Aorta (tissue), 5 donors: ENCODE measurements around the gene WNT3A. TPM values are rescaled to one million over a fixed set of nuclear protein-coding genes. Genes with fewer than 3 reads are reported as not detected.

ENCODE experiments used
- ATAC-seq: fragments of 200-7000 bp; cut with Tn5 transposase; one replicate; pipeline ENCODE4 v1.9.1; 2022; ENCODE audit warnings: moderate library complexity; ENCODE audit not compliant: low FRiP score
- DNase-seq, 2 donors: peaks; one replicate each; pipeline ENCODE4 v3.0.0-alpha.2; 2020
- H3K27ac ChIP-seq, 2 donors: one replicate each; pipeline ENCODE4 v1.5.1; 2013; ENCODE audit warnings: low read length in 2 of 2, mild to moderate bottlenecking in 2 of 2, moderate library complexity in 2 of 2, control low read depth in 1 of 2, inconsistent platforms in 1 of 2, low read depth in 1 of 2
- H3K27me3 ChIP-seq, 2 donors: one replicate each; pipeline ENCODE4 v1.6.1; 2013; ENCODE audit warnings: control low read depth in 1 of 2, low read length in 1 of 2, mild to moderate bottlenecking in 1 of 2, moderate library complexity in 1 of 2; ENCODE audit not compliant: insufficient read depth in 2 of 2, control insufficient read depth in 1 of 2
- H3K36me3 ChIP-seq, 2 donors: one replicate each; pipeline ENCODE4 v1.6.1; 2013; ENCODE audit warnings: control low read depth in 1 of 2, low read length in 1 of 2, mild to moderate bottlenecking in 1 of 2; ENCODE audit not compliant: insufficient read depth in 2 of 2, control insufficient read depth in 1 of 2
- H3K4me1 ChIP-seq, 2 donors: one replicate each; pipeline ENCODE4 v1.6.1; 2013; ENCODE audit warnings: low read length in 2 of 2, control low read depth in 1 of 2, mild to moderate bottlenecking in 1 of 2, moderate library complexity in 1 of 2; ENCODE audit not compliant: insufficient read depth in 2 of 2, control insufficient read depth in 1 of 2
- H3K4me3 ChIP-seq, 2 donors: one replicate each; pipeline ENCODE4 v1.5.1; 2013; ENCODE audit warnings: low read length in 2 of 2, control low read depth in 1 of 2, mild to moderate bottlenecking in 1 of 2
- H3K9me3 ChIP-seq: one replicate; pipeline ENCODE4 v1.6.1; 2013; ENCODE audit warnings: mild to moderate bottlenecking, low read length; ENCODE audit not compliant: control insufficient read depth
- whole genome bisulfite sequencing, 2 donors: extraction: QIAGEN DNeasy Blood & Tissue Kit; methylation state at CpG; one replicate each; pipeline ENCODE4 v1.1.7; 2013; 5-methylcytosine and 5-hydroxymethylcytosine counted together
- intact Hi-C, 2 donors: fragments of 100-400 bp; cut with DNase I; formaldehyde crosslinking; loops; one replicate each; pipeline versions ENCODE4 v1.14.2 to v1.15.0; 2022
- polyA plus RNA-seq, 2 donors: library from polyadenylated mRNA; stranded (reverse); fragments of 200-250 nt; gene quantifications; one replicate each; pipeline ENCODE4 v1.2.3, GENCODE V29; 2013
- total RNA-seq, 2 donors: library from RNA; stranded (reverse); fragmentation: NEBNext Ultra II Directional; extraction: Animal tissue kit (Norgen Biotek cat#: 25700); gene quantifications; one replicate each; pipeline ENCODE4 v1.2.1, GENCODE V29; 2021
- donor health status: healthy with polysubstance abuse.
- donor health status: Bipolar disorder and iron deficiency.
- donor health status: DM: no; HTN: no; CAD: no.
- donor health status: DM: no; HTN: no; CAD: no.
- donor health status: DM: yes; HTN: yes; CAD: no.

The WNT3A gene
- total and polyA plus RNA-seq, 4 donors: not detected

DNA sequence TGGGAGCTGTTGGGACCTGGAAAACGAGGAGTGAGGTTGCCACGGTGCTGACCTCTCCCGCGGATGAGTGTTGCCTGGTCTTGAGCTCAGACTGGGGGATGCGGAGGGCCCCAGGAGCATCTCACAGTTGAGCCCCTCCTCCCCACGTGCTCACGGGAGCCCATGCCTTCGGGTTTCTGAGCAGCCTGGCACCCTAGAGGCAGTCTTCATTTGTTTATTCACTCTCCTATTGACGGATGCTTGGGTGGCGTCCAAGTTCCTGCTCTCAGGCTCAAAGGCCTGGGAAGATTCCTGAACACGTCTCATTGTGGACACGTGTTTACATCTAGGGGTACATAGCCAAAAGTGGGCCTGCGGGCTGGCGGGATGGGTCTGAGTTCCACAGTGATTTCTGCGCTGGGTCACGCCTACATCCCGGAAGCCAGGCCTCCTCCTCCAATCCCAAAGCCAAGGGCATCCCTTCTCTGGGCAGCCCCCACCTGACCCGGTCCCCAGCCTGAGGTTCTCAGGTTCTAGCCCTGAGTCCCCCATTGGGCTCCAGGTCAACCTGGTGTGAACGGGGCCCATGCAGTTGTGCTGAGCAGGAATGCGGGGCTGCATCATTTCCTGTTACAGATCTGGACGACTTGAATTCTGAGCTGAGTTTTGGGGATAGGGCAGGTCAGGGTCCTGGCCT is 14.7 kb downstream of the WNT3A start:
- Histone ChIP-seq H3K36me3 (no peaks in the 10 kb centered on the region), H3K9me3 (peaks cover 1% of the 10 kb centered on the region), H3K4me3 (no peak overlapping the region), H3K4me1 (no peaks in the 10 kb centered on the region), H3K27ac (no peak overlapping the region), H3K27me3 (no peaks in the 10 kb centered on the region)
- 52 to 56% methylated on average over 20 to 21 of the region's 21 CpGs for WGBS, 2 donors
- peak; percentile 36 to 54 for DNase-seq
- intact Hi-C loops: no loop called here
- ATAC-seq: no peak

DNA sequence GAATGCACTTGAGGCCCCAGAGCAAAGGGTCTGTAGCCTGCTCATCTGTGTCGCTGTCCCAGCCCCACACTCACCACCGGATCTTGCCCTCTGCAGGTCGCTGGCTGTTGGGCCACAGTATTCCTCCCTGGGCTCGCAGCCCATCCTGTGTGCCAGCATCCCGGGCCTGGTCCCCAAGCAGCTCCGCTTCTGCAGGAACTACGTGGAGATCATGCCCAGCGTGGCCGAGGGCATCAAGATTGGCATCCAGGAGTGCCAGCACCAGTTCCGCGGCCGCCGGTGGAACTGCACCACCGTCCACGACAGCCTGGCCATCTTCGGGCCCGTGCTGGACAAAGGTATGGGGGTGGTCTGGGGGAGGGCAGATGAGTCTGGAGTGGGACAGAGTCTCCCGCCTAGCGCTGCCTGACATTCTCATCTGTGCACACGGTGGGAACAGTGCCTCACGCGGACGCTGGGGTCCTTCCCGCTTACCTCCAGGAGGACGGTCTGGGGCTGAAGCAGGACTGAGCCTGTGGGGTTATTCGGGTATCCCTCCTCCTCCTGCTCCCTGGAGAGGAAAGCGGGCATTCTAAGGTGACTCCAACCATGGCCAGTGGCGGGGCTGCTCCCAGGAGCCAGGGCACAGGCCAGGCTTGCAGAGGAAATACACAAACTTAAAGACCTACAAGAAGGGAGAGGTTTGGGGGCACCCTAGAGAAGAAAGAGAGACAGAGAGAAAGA is 15.9 kb downstream of the WNT3A start:
- Histone ChIP-seq H3K4me1 (no peaks in the 10 kb centered on the region), H3K4me3 (no peak overlapping the region), H3K27ac (no peak overlapping the region), H3K27me3 (no peaks in the 10 kb centered on the region), H3K36me3 (no peaks in the 10 kb centered on the region), H3K9me3 (peaks cover 1% of the 10 kb centered on the region)
- ATAC-seq (no peak), DNase-seq (peak; percentile 26 to 67)
- intact Hi-C loops: no loop called here
- WGBS, 2 donors: 90% methylated on average over 28 of the region's 28 CpGs

GRCh38 chr1:228023294-228023639 is 16.5 kb downstream of the WNT3A start:
- Histone ChIP-seq H3K27ac (no peak overlapping the region), H3K4me3 (no peak overlapping the region), H3K9me3 (peaks cover 1% of the 10 kb centered on the region), H3K27me3 (no peaks in the 10 kb centered on the region), H3K36me3 (no peaks in the 10 kb centered on the region), H3K4me1 (no peaks in the 10 kb centered on the region)
- intact Hi-C loops: no loop called here
- ATAC-seq (no peak), DNase-seq (no peak)
- WGBS, 2 donors: 82 to 87% methylated on average over 3 of the region's 3 CpGs

GRCh38 chr1:228029281-228029680 is 22.5 kb downstream of the WNT3A start:
- Histone ChIP-seq H3K27ac (no peak overlapping the region), H3K9me3 (peaks cover 6% of the 10 kb centered on the region), H3K36me3 (no peaks in the 10 kb centered on the region), H3K4me1 (no peaks in the 10 kb centered on the region), H3K4me3 (no peak overlapping the region), H3K27me3 (no peaks in the 10 kb centered on the region)
- ATAC-seq (no peak), DNase-seq (peak; percentile 22 to 34)
- intact Hi-C loops: no loop called here
- WGBS, 2 donors: 87 to 91% methylated on average over 10 of the region's 10 CpGs

DNA sequence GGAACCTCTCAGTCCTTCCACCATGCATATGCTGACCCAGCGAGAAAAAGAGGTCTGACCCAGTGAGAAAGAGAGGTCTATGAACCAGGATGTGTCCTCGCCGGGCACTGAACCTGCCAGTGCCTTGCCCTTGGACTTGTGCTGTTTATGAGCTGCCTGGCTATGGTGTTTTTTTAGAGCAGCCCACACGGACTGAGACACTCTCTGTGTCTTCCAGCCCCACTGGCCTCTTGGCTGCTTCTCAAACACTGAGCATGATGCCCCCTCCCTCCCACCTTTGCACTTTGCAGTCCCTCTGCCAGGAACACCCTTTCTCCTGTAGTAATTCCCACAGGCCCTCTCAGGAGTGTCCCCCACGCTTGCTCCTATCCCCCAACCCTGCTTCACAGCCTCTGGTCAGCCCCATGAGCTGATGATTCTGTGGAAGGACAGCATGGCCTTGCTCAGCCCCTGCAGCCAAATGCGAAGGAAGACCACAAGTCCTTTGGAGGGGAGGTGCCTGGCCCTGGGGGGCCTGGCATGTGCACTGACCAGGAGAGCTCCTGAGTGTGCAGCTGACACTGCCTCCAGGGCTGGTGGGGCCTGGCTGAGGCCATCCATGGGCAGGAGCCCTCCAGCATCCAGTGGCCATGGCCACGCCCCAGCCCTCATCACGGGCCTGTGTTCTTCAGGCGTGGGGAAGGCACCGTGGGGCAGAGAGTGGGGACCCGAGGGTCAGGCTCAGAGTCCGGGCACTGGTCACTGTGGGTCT is 23.8 kb downstream of the WNT3A start:
- ATAC-seq (no peak), DNase-seq (peak; percentile 18 to 46)
- WGBS, 2 donors: 89 to 92% methylated on average over 12 of the region's 12 CpGs
- H3K27me3 ChIP-seq: no peaks in the 10 kb centered on the region
- H3K9me3 ChIP-seq: peaks cover 5% of the 10 kb centered on the region
- H3K4me1 ChIP-seq: no peaks in the 10 kb centered on the region
- no peak overlapping the region for H3K27ac ChIP-seq
- H3K4me3 ChIP-seq: no peak overlapping the region
- no peaks in the 10 kb centered on the region for H3K36me3 ChIP-seq
- intact Hi-C loops: no loop called here

- no peak overlapping the region for H3K27ac ChIP-seq
- peaks cover 5% of the 10 kb centered on the region for H3K9me3 ChIP-seq
- no peaks in the 10 kb centered on the region for H3K4me1 ChIP-seq
- DNase-seq (peak in 1 of 2 donors; percentile 42), ATAC-seq (no peak)
- WGBS, 2 donors: 77 to 78% methylated on average over 9 of the region's 9 CpGs
- no peak overlapping the region for H3K4me3 ChIP-seq
- intact Hi-C loops: no loop called here
- no peaks in the 10 kb centered on the region for H3K36me3 ChIP-seq
- no peaks in the 10 kb centered on the region for H3K27me3 ChIP-seq
These were observed 24.6 kb downstream of the WNT3A start for GRCh38 chr1:228031276-228031995.

DNA sequence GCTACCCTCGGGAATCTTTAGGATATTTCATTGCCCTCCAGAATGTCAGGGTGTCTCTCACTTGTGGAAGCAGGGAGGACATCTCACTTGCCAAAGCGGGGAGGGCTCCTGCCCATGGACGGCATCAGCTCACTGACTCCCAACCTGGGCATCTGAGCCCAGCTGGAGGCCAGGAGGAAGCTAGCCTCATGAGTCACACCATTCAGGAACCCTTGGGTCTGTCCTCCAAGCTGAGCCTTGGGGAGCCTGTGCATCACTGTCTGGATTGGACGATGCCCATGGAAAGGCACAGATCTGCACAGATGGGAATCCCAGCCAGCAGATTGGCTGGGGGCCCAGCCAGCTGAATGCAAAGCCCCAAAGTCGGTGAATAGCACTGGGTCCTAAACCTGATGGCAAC is 25.2 kb downstream of the WNT3A start:
- WGBS, 2 donors: 81 to 85% methylated on average over 5 of the region's 5 CpGs
- no peaks in the 10 kb centered on the region for H3K27me3 ChIP-seq
- DNase-seq (peak; percentile 9 to 22), ATAC-seq (no peak)
- no peaks in the 10 kb centered on the region for H3K4me1 ChIP-seq
- no peak overlapping the region for H3K4me3 ChIP-seq
- intact Hi-C loops: no loop called here
- H3K36me3 ChIP-seq: no peaks in the 10 kb centered on the region
- H3K27ac ChIP-seq: no peak overlapping the region
- H3K9me3 ChIP-seq: peaks cover 5% of the 10 kb centered on the region

DNA sequence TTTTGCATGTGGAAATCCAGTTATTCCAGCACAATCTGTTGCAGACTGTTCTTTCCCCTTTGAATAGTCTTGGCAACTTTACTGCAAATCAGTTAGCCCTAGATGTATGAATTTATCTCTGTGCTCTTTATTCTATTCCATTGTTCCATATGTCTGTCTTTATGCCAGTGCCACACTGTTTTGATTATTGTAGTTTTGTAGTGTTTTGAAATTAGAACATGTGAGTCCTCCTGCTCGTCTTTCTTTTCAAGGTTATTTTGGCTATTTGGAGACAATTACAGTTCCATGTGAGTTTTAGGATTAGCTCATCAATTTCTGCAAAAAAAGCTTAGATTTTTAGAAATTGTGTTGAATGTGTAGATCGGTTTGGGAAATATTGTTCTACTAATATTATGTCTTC is 26.6 kb downstream of the WNT3A start:
- peaks cover 5% of the 10 kb centered on the region for H3K9me3 ChIP-seq
- ATAC-seq (no peak), DNase-seq (no peak)
- WGBS, 2 donors: 87 to 92% methylated on average over 2 of the region's 2 CpGs
- H3K27ac ChIP-seq: no peak overlapping the region
- no peaks in the 10 kb centered on the region for H3K27me3 ChIP-seq
- no peaks in the 10 kb centered on the region for H3K4me1 ChIP-seq
- no peaks in the 10 kb centered on the region for H3K36me3 ChIP-seq
- no peak overlapping the region for H3K4me3 ChIP-seq
- intact Hi-C loops: no loop called here
